Sigmoid colon (tissue), 7 donors: ENCODE results near the gene CUX1. TPM values are rescaled to one million over a fixed set of nuclear protein-coding genes. Genes with fewer than 3 reads are reported as not detected.

Experiments
- DNase-seq: peaks from one replicate; pipeline ENCODE4 v3.0.0-alpha.2; 2019
- H3K27ac ChIP-seq, 4 donors: fragments of 200-600 bp; sonication (generic); one replicate each; pipeline ENCODE4 v1.5.1; 2016 to 2019; ENCODE audit warnings: mild to moderate bottlenecking in 1 of 4
- H3K27me3 ChIP-seq, 3 donors: fragments of 200-600 bp; sonication (generic); one replicate each; pipeline ENCODE4 v1.5.1; 2019; ENCODE audit warnings: mild to moderate bottlenecking in 1 of 3
- H3K36me3 ChIP-seq, 4 donors: fragments of 200-600 bp; sonication (generic); one replicate each; pipeline ENCODE4 v1.5.1; 2016 to 2019
- H3K4me1 ChIP-seq, 4 donors: fragments of 200-600 bp; sonication (generic); one replicate each; pipeline ENCODE4 v1.5.1; 2017 to 2019
- H3K4me3 ChIP-seq, 4 donors: fragments of 200-600 bp; sonication (generic); one replicate each; pipeline ENCODE4 v1.5.1; 2017 to 2019; ENCODE audit warnings: mild to moderate bottlenecking in 2 of 4, moderate library complexity in 1 of 4
- H3K9me3 ChIP-seq, 4 donors: fragments of 200-600 bp in 3 of 4; sonication (generic) in 3 of 4; one replicate each; pipeline versions ENCODE4 v1.5.1 to v1.6.1; 2013 to 2019
- EP300 ChIP-seq, 4 donors: sonication (generic); formaldehyde crosslinking; IDR thresholded peaks; one replicate each; pipeline ENCODE4 v1.6.1; 2017; ENCODE audit warnings: antibody characterized with exemption in 4 of 4
- POLR2A ChIP-seq, 2 donors: fragments of 450-650 bp; IDR thresholded peaks; one replicate each; pipeline ENCODE4 v1.6.1; 2016; ENCODE audit warnings: antibody characterized with exemption in 2 of 2, mild to moderate bottlenecking in 2 of 2, moderate library complexity in 2 of 2
- POLR2AphosphoS5 ChIP-seq, 4 donors: sonication (generic); formaldehyde crosslinking; IDR thresholded peaks; one replicate each; pipeline ENCODE4 v1.6.1; 2017; ENCODE audit warnings: antibody characterized with exemption in 4 of 4
- WGBS, 2 donors: extraction: QIAGEN DNeasy Blood & Tissue Kit; methylation state at CpG; one replicate each; pipeline ENCODE4 v1.1.7; 2013; 5-methylcytosine and 5-hydroxymethylcytosine counted together
- intact Hi-C: fragments of 100-400 bp; cut with DNase I; formaldehyde crosslinking; loops from one replicate; pipeline ENCODE4 v1.15.1; 2023
- polyA plus RNA-seq, 3 donors: library from polyadenylated mRNA; stranded (reverse); fragments of 200-250 nt; gene quantifications; one replicate each; pipeline ENCODE4 v1.2.3, GENCODE V29; 2013
- total RNA-seq, 4 donors: library from RNA; depleted of rRNA; stranded (reverse); fragments of >200 nt; gene quantifications; one replicate each; pipeline ENCODE4 v1.1.0, GENCODE V29; 2016
- TF ChIP-seq, protein P1 (sequence below), 4 experiments: fragments of 450-650 bp in 3 of 4; fragments of 200-600 bp in 1 of 4; IDR thresholded peaks; one replicate each; pipeline ENCODE4 v1.5.1; 2016 to 2019; ENCODE audit warnings: antibody characterized with exemption in 4 of 4, mild to moderate bottlenecking in 3 of 4, moderate library complexity in 2 of 4
- donor health status: healthy with polysubstance abuse.
- donor health status: Bipolar disorder and iron deficiency.
- donor health status: healthy.

The CUX1 gene
- total and polyA plus RNA-seq, 7 donors = 46.7 to 127 (median 49.9) TPM

DNA sequence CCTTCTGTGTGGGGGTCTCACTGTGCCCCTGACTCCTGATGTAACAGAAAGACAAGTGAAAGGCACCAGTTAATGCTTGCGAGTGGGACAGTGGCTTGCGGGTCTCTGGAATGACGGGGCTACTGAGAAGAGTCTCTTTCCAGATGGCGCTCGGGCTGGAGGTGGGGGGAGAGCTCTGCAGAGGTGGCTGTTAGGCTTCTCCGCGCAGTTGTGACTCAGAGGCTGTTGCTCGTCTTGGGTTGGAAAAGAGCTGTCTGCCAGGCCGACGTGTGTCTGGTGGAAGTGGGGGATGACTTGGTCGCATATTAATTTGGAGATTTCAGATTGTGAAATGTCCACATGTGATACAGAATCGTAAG is 441.3 kb downstream of the CUX1 start:
- H3K36me3 ChIP-seq = no peaks in the 10 kb centered on the region
- H3K4me3 ChIP-seq = no peak overlapping the region
- no peak overlapping the region for H3K27ac ChIP-seq
- no peaks in the 10 kb centered on the region for H3K4me1 ChIP-seq
- 83 to 88% methylated on average over 12 of the region's 12 CpGs for WGBS, 2 donors
- DNase-seq = no peak
- intact Hi-C loops = no loop called here
- TF ChIP-seq EP300 (IDR thresholded peaks at IDR 0.05) (no peak), POLR2AphosphoS5 (IDR thresholded peaks at IDR 0.05) (no peak), POLR2A (IDR thresholded peaks at IDR 0.05) (no peak)
- TF ChIP-seq, protein P1, sequence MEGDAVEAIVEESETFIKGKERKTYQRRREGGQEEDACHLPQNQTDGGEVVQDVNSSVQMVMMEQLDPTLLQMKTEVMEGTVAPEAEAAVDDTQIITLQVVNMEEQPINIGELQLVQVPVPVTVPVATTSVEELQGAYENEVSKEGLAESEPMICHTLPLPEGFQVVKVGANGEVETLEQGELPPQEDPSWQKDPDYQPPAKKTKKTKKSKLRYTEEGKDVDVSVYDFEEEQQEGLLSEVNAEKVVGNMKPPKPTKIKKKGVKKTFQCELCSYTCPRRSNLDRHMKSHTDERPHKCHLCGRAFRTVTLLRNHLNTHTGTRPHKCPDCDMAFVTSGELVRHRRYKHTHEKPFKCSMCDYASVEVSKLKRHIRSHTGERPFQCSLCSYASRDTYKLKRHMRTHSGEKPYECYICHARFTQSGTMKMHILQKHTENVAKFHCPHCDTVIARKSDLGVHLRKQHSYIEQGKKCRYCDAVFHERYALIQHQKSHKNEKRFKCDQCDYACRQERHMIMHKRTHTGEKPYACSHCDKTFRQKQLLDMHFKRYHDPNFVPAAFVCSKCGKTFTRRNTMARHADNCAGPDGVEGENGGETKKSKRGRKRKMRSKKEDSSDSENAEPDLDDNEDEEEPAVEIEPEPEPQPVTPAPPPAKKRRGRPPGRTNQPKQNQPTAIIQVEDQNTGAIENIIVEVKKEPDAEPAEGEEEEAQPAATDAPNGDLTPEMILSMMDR (IDR thresholded peaks at IDR 0.05) = no peak
- no peaks in the 10 kb centered on the region for H3K9me3 ChIP-seq
- H3K27me3 ChIP-seq = no peaks in the 10 kb centered on the region

DNA sequence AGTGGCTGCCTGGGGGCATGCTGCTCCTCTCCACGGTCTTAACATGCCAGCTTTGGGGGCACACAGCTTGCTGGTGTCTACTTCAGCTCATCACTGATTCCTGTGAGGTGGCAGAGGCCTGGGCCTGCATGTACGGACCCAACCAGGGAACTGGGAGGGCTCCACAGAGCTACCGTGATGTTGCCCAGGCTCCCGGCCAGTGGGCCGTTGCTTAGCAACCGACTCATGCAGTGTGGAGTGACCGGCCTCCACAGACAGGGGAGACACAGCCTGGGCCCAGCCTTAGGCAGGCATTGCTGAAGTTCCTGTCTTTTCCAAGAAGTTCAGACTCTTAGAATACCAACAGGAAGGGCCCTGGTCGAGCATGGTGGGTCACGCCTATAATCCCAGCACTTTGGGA is 443.4 kb downstream of the CUX1 start:
- no peaks in the 10 kb centered on the region for H3K36me3 ChIP-seq
- intact Hi-C loops = no loop called here
- TF ChIP-seq, protein P1 (IDR thresholded peaks at IDR 0.05) = no peak
- TF ChIP-seq EP300 (IDR thresholded peaks at IDR 0.05) = no peak
- no peak for TF ChIP-seq POLR2AphosphoS5 (IDR thresholded peaks at IDR 0.05)
- TF ChIP-seq POLR2A (IDR thresholded peaks at IDR 0.05) = no peak
- 77 to 85% methylated on average over 9 of the region's 9 CpGs for WGBS, 2 donors
- no peaks in the 10 kb centered on the region for H3K27me3 ChIP-seq
- no peak overlapping the region for H3K27ac ChIP-seq
- H3K9me3 ChIP-seq = no peaks in the 10 kb centered on the region
- H3K4me3 ChIP-seq = no peak overlapping the region
- H3K4me1 ChIP-seq = no peaks in the 10 kb centered on the region
- DNase-seq = no peak

DNA sequence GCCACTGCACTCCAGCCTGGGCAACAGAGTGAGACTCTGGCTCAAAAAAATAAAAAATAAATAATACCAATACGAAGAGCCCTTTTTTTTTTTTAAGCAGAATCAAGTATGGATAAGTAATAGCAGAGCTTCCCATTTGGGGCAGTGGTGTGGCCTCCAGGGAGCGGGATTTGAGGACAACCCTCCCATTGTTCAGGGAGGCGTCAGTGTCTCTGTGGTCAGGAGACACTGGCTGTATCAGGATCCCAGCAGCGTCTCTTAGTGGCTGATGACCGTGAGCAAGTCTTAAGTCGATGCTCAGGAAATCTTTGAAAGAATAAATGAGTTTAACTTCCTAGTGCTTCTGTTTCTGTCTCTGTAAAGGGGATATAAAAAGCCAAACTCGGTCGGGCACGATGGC is 444.0 kb downstream of the CUX1 start:
- DNase-seq = no peak
- TF ChIP-seq POLR2A (IDR thresholded peaks at IDR 0.05) = no peak
- TF ChIP-seq, protein P1 (IDR thresholded peaks at IDR 0.05) = no peak
- no peak for TF ChIP-seq EP300 (IDR thresholded peaks at IDR 0.05)
- TF ChIP-seq POLR2AphosphoS5 (IDR thresholded peaks at IDR 0.05) = no peak
- no peaks in the 10 kb centered on the region for H3K36me3 ChIP-seq
- H3K27me3 ChIP-seq = no peaks in the 10 kb centered on the region
- H3K4me3 ChIP-seq = no peak overlapping the region
- no peak overlapping the region for H3K27ac ChIP-seq
- intact Hi-C loops = no loop called here
- H3K9me3 ChIP-seq = no peaks in the 10 kb centered on the region
- WGBS, 2 donors = 85 to 88% methylated on average over 9 of the region's 9 CpGs
- no peaks in the 10 kb centered on the region for H3K4me1 ChIP-seq

DNA sequence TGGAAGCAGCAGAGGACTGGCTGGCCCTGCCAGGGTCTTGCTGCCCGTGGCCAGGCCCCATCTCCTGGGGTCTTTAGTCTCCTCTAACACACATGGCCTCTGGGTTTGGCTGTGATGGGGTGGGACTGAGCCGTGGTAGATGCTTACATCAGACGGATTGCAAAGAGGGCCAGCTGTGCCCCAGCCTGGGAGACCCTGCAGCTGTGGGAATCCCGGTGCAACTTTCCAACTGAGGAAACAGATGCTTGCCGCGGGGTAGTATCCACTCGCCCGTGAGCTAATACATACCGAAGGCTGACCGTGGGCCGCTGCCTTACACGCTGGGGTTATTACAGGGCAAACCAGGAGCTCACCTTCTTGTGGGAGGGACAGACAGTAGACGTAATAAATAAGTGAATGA is 445.1 kb downstream of the CUX1 start:
- Histone ChIP-seq H3K4me1 (no peaks in the 10 kb centered on the region), H3K4me3 (no peak overlapping the region), H3K36me3 (no peaks in the 10 kb centered on the region), H3K9me3 (no peaks in the 10 kb centered on the region), H3K27me3 (no peaks in the 10 kb centered on the region), H3K27ac (no peak overlapping the region)
- WGBS, 2 donors = 92 to 93% methylated on average over 13 of the region's 13 CpGs
- intact Hi-C loops = no loop called here
- TF ChIP-seq, protein P1 (IDR thresholded peaks at IDR 0.05) = no peak
- no peak for TF ChIP-seq EP300 (IDR thresholded peaks at IDR 0.05)
- no peak for DNase-seq

DNA sequence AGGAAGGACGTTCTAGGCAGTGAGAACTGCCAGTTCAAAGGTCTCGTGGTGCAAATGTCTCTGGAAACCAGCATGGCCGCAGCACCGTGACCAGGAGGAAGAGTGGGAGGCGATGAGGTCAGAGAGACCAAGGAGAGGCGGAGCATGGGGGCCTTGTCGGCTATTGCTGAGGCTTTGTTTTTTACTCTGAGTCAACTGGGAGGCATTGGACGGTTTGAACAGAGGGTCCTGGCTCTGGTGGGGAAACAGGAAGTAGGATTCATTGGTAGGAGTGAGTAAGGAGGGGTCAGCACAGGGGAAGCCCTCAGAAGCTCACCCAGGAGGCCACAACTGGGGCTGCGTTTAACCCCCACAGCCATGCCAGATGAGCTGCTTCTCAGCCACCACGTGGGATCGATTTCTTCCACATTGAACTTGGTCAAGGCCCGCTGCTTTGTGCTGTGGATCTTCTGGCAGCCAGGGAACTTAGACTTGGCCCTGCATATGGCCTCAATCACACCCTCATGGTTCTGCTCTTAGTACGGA is 447.0 kb downstream of the CUX1 start:
- no peak overlapping the region for H3K27ac ChIP-seq
- no peaks in the 10 kb centered on the region for H3K9me3 ChIP-seq
- no peaks in the 10 kb centered on the region for H3K27me3 ChIP-seq
- intact Hi-C loops = no loop called here
- H3K4me3 ChIP-seq = no peak overlapping the region
- WGBS, 2 donors = 81 to 88% methylated on average over 13 of the region's 13 CpGs
- H3K4me1 ChIP-seq = no peaks in the 10 kb centered on the region
- no peak for DNase-seq
- H3K36me3 ChIP-seq = no peaks in the 10 kb centered on the region
- no peak for TF ChIP-seq POLR2AphosphoS5 (IDR thresholded peaks at IDR 0.05)
- TF ChIP-seq EP300 (IDR thresholded peaks at IDR 0.05) = no peak
- TF ChIP-seq POLR2A (IDR thresholded peaks at IDR 0.05) = no peak
- TF ChIP-seq, protein P1 (IDR thresholded peaks at IDR 0.05) = no peak
